Measurements from ENCODE around the gene NR1H2. TPM values are rescaled to one million over a fixed set of nuclear protein-coding genes. Genes with fewer than 3 reads are reported as not detected.

The NR1H2 gene
- total and polyA plus RNA-seq, 2 donors (not counting 1 experiment from before 2014, with no cell fraction given), result 30.3 to 82.4 TPM

- H3K4me3 ChIP-seq (replicated peaks in 1 of 4; ENCODE audit: control extremely low read depth in 1 of 4, insufficient read depth in 1 of 4, low read depth in 3 of 4, low read length in 4 of 4), result no peak overlapping the region
- no peak for DNase-seq (ENCODE audit: low read depth in 2 of 2)
- no peak overlapping the region for H2AFZ ChIP-seq (ENCODE audit: low read length)
- H3K9me3 ChIP-seq (ENCODE audit: control insufficient read depth, insufficient read depth, low read depth, low read length), result no peaks in the 10 kb centered on the region
- H3K36me3 ChIP-seq (ENCODE audit: control insufficient read depth, insufficient read depth, low read length), result no peaks in the 10 kb centered on the region
- H3K4me2 ChIP-seq (ENCODE audit: extremely low read depth, insufficient read depth, low read length), result no peak overlapping the region
- no peaks in the 10 kb centered on the region for H3K4me1 ChIP-seq (ENCODE audit: control insufficient read depth, extremely low read depth, insufficient read depth, low read length)
- peaks cover 6% of the 10 kb centered on the region for H3K79me2 ChIP-seq (ENCODE audit: control insufficient read depth, insufficient read depth, low read length)
- H3K27me3 ChIP-seq (ENCODE audit: control insufficient read depth, insufficient read depth, low read length), result no peaks in the 10 kb centered on the region
- TF ChIP-seq CTCF (conservative IDR thresholded peaks at IDR 0.05 in 1 of 2, IDR thresholded peaks at IDR 0.05 in 1 of 2; ENCODE audit: low read depth in 1 of 2, low read length in 2 of 2), result no peak
- no peak for TF ChIP-seq EZH2 (IDR thresholded peaks at IDR 0.05; ENCODE audit: low read length, missing control alignments)
- H3K9ac ChIP-seq (ENCODE audit: insufficient read depth, low read length), result no peak overlapping the region
- no peaks in the 10 kb centered on the region for H4K20me1 ChIP-seq (ENCODE audit: control insufficient read depth, extremely low read depth, insufficient read depth, low read length)
- H3K27ac ChIP-seq (ENCODE audit: insufficient read depth, low read length), result no peak overlapping the region
Measured at GRCh38 chr19:50392759-50393158, 16.5 kb downstream of the NR1H2 start.

GRCh38 chr19:50393589-50393988 lies 17.3 kb downstream of the NR1H2 start:
- TF ChIP-seq CTCF (conservative IDR thresholded peaks at IDR 0.05 in 1 of 2, IDR thresholded peaks at IDR 0.05 in 1 of 2; ENCODE audit: low read depth in 1 of 2, low read length in 2 of 2) (no peak), EZH2 (IDR thresholded peaks at IDR 0.05; ENCODE audit: low read length, missing control alignments) (no peak)
- Histone ChIP-seq H3K4me3 (replicated peaks in 1 of 4; ENCODE audit: control extremely low read depth in 1 of 4, insufficient read depth in 1 of 4, low read depth in 3 of 4, low read length in 4 of 4) (no peak overlapping the region), H4K20me1 (ENCODE audit: control insufficient read depth, extremely low read depth, insufficient read depth, low read length) (no peaks in the 10 kb centered on the region), H3K36me3 (ENCODE audit: control insufficient read depth, insufficient read depth, low read length) (no peaks in the 10 kb centered on the region), H3K9ac (ENCODE audit: insufficient read depth, low read length) (no peak overlapping the region), H3K4me1 (ENCODE audit: control insufficient read depth, extremely low read depth, insufficient read depth, low read length) (no peaks in the 10 kb centered on the region), H3K79me2 (ENCODE audit: control insufficient read depth, insufficient read depth, low read length) (peaks cover 4% of the 10 kb centered on the region), H3K9me3 (ENCODE audit: control insufficient read depth, insufficient read depth, low read depth, low read length) (no peaks in the 10 kb centered on the region), H2AFZ (ENCODE audit: low read length) (no peak overlapping the region), H3K27me3 (ENCODE audit: control insufficient read depth, insufficient read depth, low read length) (no peaks in the 10 kb centered on the region), H3K27ac (ENCODE audit: insufficient read depth, low read length) (no peak overlapping the region), H3K4me2 (ENCODE audit: extremely low read depth, insufficient read depth, low read length) (no peak overlapping the region)
- DNase-seq (ENCODE audit: low read depth in 2 of 2), result no peak

- no peaks in the 10 kb centered on the region for H3K36me3 ChIP-seq (ENCODE audit: control insufficient read depth, insufficient read depth, low read length)
Measured at GRCh38 chr19:50394017-50394416, 17.8 kb downstream of the NR1H2 start.

More at GRCh38 chr19:50394017-50394416, 17.8 kb downstream of the NR1H2 start:
- no peak overlapping the region for H2AFZ ChIP-seq (ENCODE audit: low read length)
- H3K9me3 ChIP-seq (ENCODE audit: control insufficient read depth, insufficient read depth, low read depth, low read length), result no peaks in the 10 kb centered on the region
- TF ChIP-seq EZH2 (IDR thresholded peaks at IDR 0.05; ENCODE audit: low read length, missing control alignments) (no peak), CTCF (conservative IDR thresholded peaks at IDR 0.05 in 1 of 2, IDR thresholded peaks at IDR 0.05 in 1 of 2; ENCODE audit: low read depth in 1 of 2, low read length in 2 of 2) (no peak)
- no peaks in the 10 kb centered on the region for H3K27me3 ChIP-seq (ENCODE audit: control insufficient read depth, insufficient read depth, low read length)
- no peak overlapping the region for H3K4me3 ChIP-seq (replicated peaks in 1 of 4; ENCODE audit: control extremely low read depth in 1 of 4, insufficient read depth in 1 of 4, low read depth in 3 of 4, low read length in 4 of 4)
- no peaks in the 10 kb centered on the region for H4K20me1 ChIP-seq (ENCODE audit: control insufficient read depth, extremely low read depth, insufficient read depth, low read length)
- H3K4me2 ChIP-seq (ENCODE audit: extremely low read depth, insufficient read depth, low read length), result no peak overlapping the region
- H3K79me2 ChIP-seq (ENCODE audit: control insufficient read depth, insufficient read depth, low read length), result peaks cover 3% of the 10 kb centered on the region
- no peak overlapping the region for H3K27ac ChIP-seq (ENCODE audit: insufficient read depth, low read length)
- DNase-seq (ENCODE audit: low read depth in 2 of 2), result no peak
- H3K9ac ChIP-seq (ENCODE audit: insufficient read depth, low read length), result no peak overlapping the region
- no peaks in the 10 kb centered on the region for H3K4me1 ChIP-seq (ENCODE audit: control insufficient read depth, extremely low read depth, insufficient read depth, low read length)
